ENCODE measurements around the gene AGFG2.
A peak's percentile ranks its signal among the peaks of the same experiment; 100 is the strongest.

- TF ChIP-seq CTCF (IDR thresholded peaks at IDR 0.05): no peak
- TF ChIP-seq POLR2A (IDR thresholded peaks at IDR 0.05): peak in 2 of 3 donors; percentile 14 to 27
These were observed 66.2 kb downstream of the AGFG2 start for GRCh38 chr7:100604976-100605911.
